PFSK-1 (cell line): Measurements from ENCODE around the gene SCCPDH.

Experiments used
- FOXP2 ChIP-seq: optimal IDR thresholded peaks from 2 replicates; pipeline ENCODE3; 2011; ENCODE audit warnings: borderline replicate concordance, control low read depth, inconsistent platforms; ENCODE audit not compliant: insufficient read depth; ENCODE audit errors: extremely low read length, extremely low read depth
- POLR2AphosphoS5 ChIP-seq: IDR thresholded peaks from 2 replicates; pipeline ENCODE4 v1.6.1; 2012; ENCODE audit warnings: low read depth, mild to moderate bottlenecking, control low read depth, low read length, moderate library complexity
- SIN3A ChIP-seq: IDR thresholded peaks from 2 replicates; pipeline ENCODE4 v1.6.1; 2012; ENCODE audit warnings: mild to moderate bottlenecking, low read length, moderate library complexity, borderline replicate concordance; ENCODE audit not compliant: insufficient read depth
- TAF1 ChIP-seq: IDR thresholded peaks from 2 replicates; pipeline ENCODE4 v1.6.1; 2012; ENCODE audit warnings: low read length, control low read depth, borderline replicate concordance; ENCODE audit not compliant: insufficient read depth
- TF ChIP-seq, protein P1 (sequence below), 2 experiments: IDR thresholded peaks; 2 replicates each; pipeline versions ENCODE4 v1.6.1 to v1.8.0; 2011 to 2012; ENCODE audit warnings: low read depth in 2 of 2, low read length in 2 of 2, control low read depth in 1 of 2, inconsistent platforms in 1 of 2, mild to moderate bottlenecking in 1 of 2, moderate library complexity in 1 of 2; ENCODE audit not compliant: insufficient read depth in 1 of 2

Gene SCCPDH

DNA sequence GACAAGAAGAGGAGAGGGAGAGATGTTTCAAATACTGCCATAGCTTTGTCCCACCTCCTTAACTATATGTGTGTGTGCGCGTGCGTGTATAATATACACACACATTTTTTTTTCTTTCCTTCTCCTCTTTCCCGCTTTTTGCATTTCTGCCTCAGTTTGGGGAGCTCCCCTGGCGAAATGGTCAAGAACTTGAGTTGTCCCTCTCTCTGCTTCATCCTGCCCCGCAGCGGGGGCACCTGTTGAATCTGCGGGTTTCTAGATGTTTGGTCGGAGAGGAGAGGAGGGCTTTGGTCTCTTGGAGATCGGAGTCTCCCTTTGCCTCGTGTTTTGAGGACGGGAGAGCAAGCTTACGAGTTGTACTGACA, 504 bp downstream of the SCCPDH start:
- TF ChIP-seq FOXP2: no peak
- TF ChIP-seq, protein P1, sequence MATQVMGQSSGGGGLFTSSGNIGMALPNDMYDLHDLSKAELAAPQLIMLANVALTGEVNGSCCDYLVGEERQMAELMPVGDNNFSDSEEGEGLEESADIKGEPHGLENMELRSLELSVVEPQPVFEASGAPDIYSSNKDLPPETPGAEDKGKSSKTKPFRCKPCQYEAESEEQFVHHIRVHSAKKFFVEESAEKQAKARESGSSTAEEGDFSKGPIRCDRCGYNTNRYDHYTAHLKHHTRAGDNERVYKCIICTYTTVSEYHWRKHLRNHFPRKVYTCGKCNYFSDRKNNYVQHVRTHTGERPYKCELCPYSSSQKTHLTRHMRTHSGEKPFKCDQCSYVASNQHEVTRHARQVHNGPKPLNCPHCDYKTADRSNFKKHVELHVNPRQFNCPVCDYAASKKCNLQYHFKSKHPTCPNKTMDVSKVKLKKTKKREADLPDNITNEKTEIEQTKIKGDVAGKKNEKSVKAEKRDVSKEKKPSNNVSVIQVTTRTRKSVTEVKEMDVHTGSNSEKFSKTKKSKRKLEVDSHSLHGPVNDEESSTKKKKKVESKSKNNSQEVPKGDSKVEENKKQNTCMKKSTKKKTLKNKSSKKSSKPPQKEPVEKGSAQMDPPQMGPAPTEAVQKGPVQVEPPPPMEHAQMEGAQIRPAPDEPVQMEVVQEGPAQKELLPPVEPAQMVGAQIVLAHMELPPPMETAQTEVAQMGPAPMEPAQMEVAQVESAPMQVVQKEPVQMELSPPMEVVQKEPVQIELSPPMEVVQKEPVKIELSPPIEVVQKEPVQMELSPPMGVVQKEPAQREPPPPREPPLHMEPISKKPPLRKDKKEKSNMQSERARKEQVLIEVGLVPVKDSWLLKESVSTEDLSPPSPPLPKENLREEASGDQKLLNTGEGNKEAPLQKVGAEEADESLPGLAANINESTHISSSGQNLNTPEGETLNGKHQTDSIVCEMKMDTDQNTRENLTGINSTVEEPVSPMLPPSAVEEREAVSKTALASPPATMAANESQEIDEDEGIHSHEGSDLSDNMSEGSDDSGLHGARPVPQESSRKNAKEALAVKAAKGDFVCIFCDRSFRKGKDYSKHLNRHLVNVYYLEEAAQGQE (IDR thresholded peaks at IDR 0.05; ENCODE audit: insufficient read depth in 1 of 2, low read depth in 2 of 2, low read length in 2 of 2): no peak
- no peak; the same call in 1 of the 2 replicates for TF ChIP-seq POLR2AphosphoS5
- no peak for TF ChIP-seq SIN3A
- no peak for TF ChIP-seq TAF1

DNA sequence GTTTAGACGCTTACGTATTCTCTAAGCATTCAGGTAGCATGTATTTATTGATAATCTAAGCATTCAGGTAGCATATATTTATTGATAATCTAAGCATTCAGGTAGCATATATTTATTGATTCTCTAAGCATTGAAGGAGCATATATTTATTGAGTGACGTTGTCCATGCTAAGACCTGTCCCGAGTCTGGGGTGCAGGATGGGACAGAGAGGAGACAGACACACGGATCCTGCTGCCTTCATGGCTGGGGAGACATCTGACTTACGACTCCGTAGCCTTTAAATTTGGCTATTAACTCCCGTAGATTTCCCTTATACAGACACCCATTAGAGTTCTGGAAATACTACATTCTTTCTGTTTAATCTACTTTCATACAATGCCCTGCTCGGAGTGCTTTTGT, 982 bp downstream of the SCCPDH start:
- TF ChIP-seq, protein P1 (IDR thresholded peaks at IDR 0.05; ENCODE audit: insufficient read depth in 1 of 2, low read depth in 2 of 2, low read length in 2 of 2): no peak
- TF ChIP-seq SIN3A: no peak
- no peak for TF ChIP-seq FOXP2
- TF ChIP-seq TAF1: no peak
- TF ChIP-seq POLR2AphosphoS5: no peak

GRCh38 chr1:246726255-246726679, 2.1 kb downstream of the SCCPDH start:
- TF ChIP-seq FOXP2 (no peak), SIN3A (no peak), TAF1 (no peak), POLR2AphosphoS5 (no peak)
- TF ChIP-seq, protein P1 (IDR thresholded peaks at IDR 0.05; ENCODE audit: insufficient read depth in 1 of 2, low read depth in 2 of 2, low read length in 2 of 2): no peak

DNA sequence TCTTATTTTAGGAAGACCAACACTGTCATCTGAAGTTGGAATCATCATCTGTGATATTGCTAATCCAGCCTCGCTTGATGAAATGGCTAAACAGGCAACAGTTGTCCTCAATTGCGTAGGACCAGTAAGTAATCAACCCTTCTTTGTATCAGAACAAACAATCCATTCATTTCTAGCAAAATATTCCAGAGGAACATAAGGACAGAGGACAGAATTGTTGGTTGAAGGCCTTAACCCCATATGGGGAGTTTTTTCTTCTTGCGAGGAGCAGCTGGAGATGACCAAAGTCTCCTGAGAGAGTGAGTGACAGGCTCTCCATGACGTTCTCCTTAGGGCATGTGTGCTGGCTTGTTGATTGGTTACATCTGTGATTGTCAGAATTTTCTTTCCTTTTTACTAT, 2.7 kb downstream of the SCCPDH start:
- TF ChIP-seq, protein P1 (IDR thresholded peaks at IDR 0.05; ENCODE audit: insufficient read depth in 1 of 2, low read depth in 2 of 2, low read length in 2 of 2): no peak
- TF ChIP-seq FOXP2 (no peak), SIN3A (no peak), POLR2AphosphoS5 (no peak), TAF1 (no peak)

DNA sequence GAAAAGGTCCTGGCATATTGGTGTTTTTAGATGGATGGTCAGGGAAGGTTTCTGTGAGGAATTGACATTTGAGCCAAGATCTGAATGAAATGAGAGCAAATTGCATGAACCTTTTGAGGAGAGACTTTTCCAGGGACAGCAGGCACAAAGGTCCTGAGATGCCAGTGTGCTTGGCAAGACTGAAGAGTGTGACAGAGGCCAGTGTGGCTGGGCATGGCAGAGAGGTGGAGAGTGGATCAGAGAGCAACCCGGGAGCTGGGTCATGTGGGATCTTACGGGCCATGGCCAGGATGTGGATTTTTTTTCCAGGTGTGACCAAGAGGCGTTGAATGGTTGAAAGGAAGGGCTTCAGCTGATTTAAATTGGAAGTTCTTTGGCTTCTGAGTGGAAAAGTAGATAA, 3.4 kb downstream of the SCCPDH start:
- TF ChIP-seq, protein P1 (IDR thresholded peaks at IDR 0.05; ENCODE audit: insufficient read depth in 1 of 2, low read depth in 2 of 2, low read length in 2 of 2): no peak
- TF ChIP-seq TAF1 (no peak), POLR2AphosphoS5 (no peak), FOXP2 (no peak), SIN3A (no peak)
